Measurements from ENCODE around the gene SERPINB13. TPM values are rescaled to one million over a fixed set of nuclear protein-coding genes. Genes with fewer than 3 reads are reported as not detected.
"Not testable (repeated sequence)": the region's sequence is repeated elsewhere in the genome, so short reads cannot be mapped to it uniquely, and the experiment has no call there.

SERPINB13 gene
- total RNA-seq, 1 donor from 2014 or later, result not detected

GRCh38 chr18:63586431-63586830 is 712 bp upstream of the SERPINB13 start:
- intact Hi-C loops (cut with micrococcal nuclease), result no loop called here
- DNase-seq (no peak), ATAC-seq (no peak)

GRCh38 chr18:63588909-63589308 is 1.8 kb downstream of the SERPINB13 start:
- no peak for DNase-seq
- intact Hi-C loops (cut with micrococcal nuclease), result no loop called here
- ATAC-seq, result no peak

- intact Hi-C loops (cut with micrococcal nuclease), result no loop called here
- ATAC-seq, result no peak
- no peak for DNase-seq
Measured at GRCh38 chr18:63590373-63590772, 3.2 kb downstream of the SERPINB13 start.

- intact Hi-C loops (cut with micrococcal nuclease), result no loop called here
- no peak for DNase-seq
- no peak for ATAC-seq
Measured at GRCh38 chr18:63590966-63591695, 4.0 kb downstream of the SERPINB13 start.

- DNase-seq (no peak), ATAC-seq (no peak)
- intact Hi-C loops (cut with micrococcal nuclease), result no loop called here
Measured at GRCh38 chr18:63591725-63592124, 4.6 kb downstream of the SERPINB13 start.

GRCh38 chr18:63592471-63592870 is 5.3 kb downstream of the SERPINB13 start:
- ATAC-seq, result no peak
- no peak for DNase-seq
- intact Hi-C loops (cut with micrococcal nuclease), result no loop called here

- no peak for ATAC-seq
- intact Hi-C loops (cut with micrococcal nuclease), result no loop called here
- no peak for DNase-seq
Measured at GRCh38 chr18:63596964-63597363, 9.8 kb downstream of the SERPINB13 start.

- DNase-seq, result no peak
- no peak for ATAC-seq
- intact Hi-C loops (cut with micrococcal nuclease), result no loop called here
Measured at GRCh38 chr18:63603355-63603754, 16.2 kb downstream of the SERPINB13 start.

- no peak for ATAC-seq
- DNase-seq, result no peak
- intact Hi-C loops (cut with micrococcal nuclease), result no loop called here
Measured at GRCh38 chr18:63603772-63604171, 16.6 kb downstream of the SERPINB13 start.

GRCh38 chr18:63604791-63605567 is 17.8 kb downstream of the SERPINB13 start:
- ATAC-seq, result no peak
- intact Hi-C loops (cut with micrococcal nuclease), result no loop called here
- no peak for DNase-seq

GRCh38 chr18:63606526-63606925 is 19.4 kb downstream of the SERPINB13 start:
- DNase-seq, result no peak
- no peak for ATAC-seq
- intact Hi-C loops (cut with micrococcal nuclease), result no loop called here

- ATAC-seq (no peak), DNase-seq (no peak)
- intact Hi-C loops (cut with micrococcal nuclease), result no loop called here
Measured at GRCh38 chr18:63613420-63613819, 26.3 kb downstream of the SERPINB13 start.

- DNase-seq (no peak), ATAC-seq (no peak)
- intact Hi-C loops (cut with micrococcal nuclease), result no loop called here
Measured at GRCh38 chr18:63617049-63617914, 30.1 kb downstream of the SERPINB13 start.

GRCh38 chr18:63617915-63618234 is 30.7 kb downstream of the SERPINB13 start:
- DNase-seq, result no peak
- no peak for ATAC-seq
- intact Hi-C loops (cut with micrococcal nuclease), result no loop called here

- DNase-seq, result no peak
- ATAC-seq, result no peak
- intact Hi-C loops (cut with micrococcal nuclease), result no loop called here
Measured at GRCh38 chr18:63619661-63620060, 32.5 kb downstream of the SERPINB13 start.

GRCh38 chr18:63624863-63625262 is 37.7 kb downstream of the SERPINB13 start:
- intact Hi-C loops (cut with micrococcal nuclease), result no loop called here
- ATAC-seq (no peak), DNase-seq (no peak)

GRCh38 chr18:63626431-63626830 is 39.3 kb downstream of the SERPINB13 start:
- DNase-seq, result no peak
- no peak for ATAC-seq
- intact Hi-C loops (cut with micrococcal nuclease), result no loop called here

GRCh38 chr18:63627819-63628218 is 40.7 kb downstream of the SERPINB13 start:
- intact Hi-C loops (cut with micrococcal nuclease), result no loop called here
- no peak for DNase-seq
- ATAC-seq, result no peak

- no peak for DNase-seq
- no peak for ATAC-seq
- intact Hi-C loops (cut with micrococcal nuclease), result no loop called here
Measured at GRCh38 chr18:63637703-63638102, 50.6 kb downstream of the SERPINB13 start.

- DNase-seq; intact Hi-C loops (cut with micrococcal nuclease): not testable (repeated sequence)
- ATAC-seq, result peak; percentile 29
Measured at GRCh38 chr18:63641157-63641680, 54.1 kb downstream of the SERPINB13 start.

All from left ventricle myocardium superior (tissue), 1 donor.